ENCODE results near the gene CD82.

Gene CD82

DNA sequence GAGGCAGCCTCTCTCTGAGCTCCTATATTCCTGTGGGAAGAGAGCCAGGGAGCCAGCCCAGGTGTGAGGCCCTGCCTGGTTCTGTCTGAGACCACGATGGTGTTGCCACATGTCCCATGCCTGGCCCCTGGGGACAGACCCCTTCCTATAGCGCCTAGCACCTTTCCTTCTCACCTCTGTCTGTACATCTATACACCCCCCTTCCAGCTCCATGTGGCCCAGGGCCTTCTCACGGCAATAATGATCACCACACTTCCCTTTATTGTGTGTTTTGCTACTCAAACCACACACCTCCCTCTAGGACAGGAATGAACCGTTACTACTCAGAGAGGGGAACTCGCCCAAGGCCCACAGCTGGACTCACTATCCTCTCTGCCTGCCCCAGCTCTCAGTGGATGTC lies 12.8 kb downstream of the CD82 start:
- DNase-seq = no peak

- DNase-seq = no peak
Observed at GRCh38 chr11:44579302-44579761, 13.9 kb downstream of the CD82 start.

- no peak for DNase-seq
Observed at GRCh38 chr11:44580701-44581100, 15.2 kb downstream of the CD82 start.

GRCh38 chr11:44581246-44581645 lies 15.8 kb downstream of the CD82 start:
- DNase-seq = no peak

GRCh38 chr11:44582641-44583352 lies 17.3 kb downstream of the CD82 start:
- no peak for DNase-seq

DNA sequence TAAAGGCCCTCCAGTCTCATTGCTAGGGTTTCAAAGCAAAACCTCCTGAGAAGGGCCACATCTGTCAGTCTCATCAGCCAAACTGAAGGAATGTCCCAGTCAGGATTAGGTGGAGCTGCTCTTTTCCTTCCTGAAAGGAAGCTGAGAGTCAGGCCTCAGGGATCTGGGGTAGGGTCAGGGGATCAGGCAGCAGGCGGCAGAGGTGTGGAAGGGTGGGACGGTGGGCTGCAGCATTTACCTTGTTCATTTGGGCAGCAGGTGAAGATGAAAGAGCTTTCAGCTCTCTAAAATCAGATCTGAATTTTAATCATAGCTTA lies 17.8 kb downstream of the CD82 start:
- DNase-seq = no peak

GRCh38 chr11:44585421-44585820 lies 20.0 kb downstream of the CD82 start:
- no peak for DNase-seq

DNA sequence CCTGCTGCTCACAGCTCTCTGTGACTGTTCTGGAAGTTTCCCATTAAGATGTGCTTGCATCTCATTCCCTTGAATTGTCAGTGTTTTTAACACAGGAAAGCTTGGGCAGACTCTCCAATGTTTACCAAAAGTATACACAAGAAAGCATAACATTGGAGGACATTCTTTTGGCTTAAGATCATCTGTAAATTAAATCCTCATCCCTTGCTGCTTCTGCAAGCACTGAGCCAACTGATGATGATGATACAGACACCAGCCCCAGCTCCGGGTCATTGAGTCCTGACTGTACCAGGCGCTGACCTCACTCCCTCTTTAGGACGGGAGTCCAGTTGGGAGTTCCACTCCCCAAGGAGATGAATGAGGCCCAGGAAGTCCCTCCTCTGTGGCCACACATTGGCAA lies 23.8 kb downstream of the CD82 start:
- DNase-seq = no peak

DNA sequence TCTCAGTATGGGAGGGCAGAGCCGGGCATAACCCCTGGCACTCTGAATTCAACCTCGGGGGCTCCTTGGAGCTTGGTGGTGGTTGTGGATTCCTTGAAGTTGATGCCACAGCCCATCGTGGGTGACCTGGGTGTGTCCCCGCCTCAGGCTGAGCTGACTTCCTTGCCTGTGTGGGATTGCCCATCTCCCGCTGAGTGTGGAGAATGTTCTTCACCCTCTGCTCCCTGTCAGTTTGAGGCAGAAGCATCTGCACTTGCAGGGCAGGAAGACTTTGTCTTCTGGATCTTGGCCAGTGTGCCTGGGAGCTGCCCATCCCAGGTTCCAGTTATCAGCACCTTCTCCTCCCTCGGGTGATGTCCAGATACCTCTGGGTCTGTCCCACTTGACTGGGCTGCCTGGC lies 25.3 kb downstream of the CD82 start:
- DNase-seq = no peak

GRCh38 chr11:44591557-44591956 lies 26.1 kb downstream of the CD82 start:
- no peak for DNase-seq

- DNase-seq = no peak
Observed at GRCh38 chr11:44592125-44592940, 26.9 kb downstream of the CD82 start.

- DNase-seq = no peak
Observed at GRCh38 chr11:44593251-44593650, 27.8 kb downstream of the CD82 start.

DNA sequence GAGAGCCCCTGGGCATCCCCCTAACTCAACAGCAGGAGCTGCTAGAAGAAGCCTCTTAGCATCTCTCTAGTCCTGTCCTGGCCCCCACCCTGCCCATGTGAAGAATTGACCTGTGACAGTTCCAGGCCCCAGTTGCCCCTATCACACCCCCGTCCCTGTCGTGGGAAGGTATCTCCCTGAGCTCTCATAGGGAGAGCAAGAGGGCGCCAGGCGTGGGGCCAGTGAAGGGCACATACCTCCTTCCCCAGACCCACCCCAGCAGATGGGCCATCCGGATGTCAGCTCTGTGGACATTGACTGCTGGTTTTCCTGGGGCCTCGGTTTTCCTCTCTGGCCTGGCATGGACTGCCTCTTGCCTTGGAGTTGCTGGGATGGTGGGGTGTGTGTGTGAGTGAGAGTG lies 29.5 kb downstream of the CD82 start:
- DNase-seq = no peak

GRCh38 chr11:44595964-44596381 lies 30.5 kb downstream of the CD82 start:
- no peak for DNase-seq

DNA sequence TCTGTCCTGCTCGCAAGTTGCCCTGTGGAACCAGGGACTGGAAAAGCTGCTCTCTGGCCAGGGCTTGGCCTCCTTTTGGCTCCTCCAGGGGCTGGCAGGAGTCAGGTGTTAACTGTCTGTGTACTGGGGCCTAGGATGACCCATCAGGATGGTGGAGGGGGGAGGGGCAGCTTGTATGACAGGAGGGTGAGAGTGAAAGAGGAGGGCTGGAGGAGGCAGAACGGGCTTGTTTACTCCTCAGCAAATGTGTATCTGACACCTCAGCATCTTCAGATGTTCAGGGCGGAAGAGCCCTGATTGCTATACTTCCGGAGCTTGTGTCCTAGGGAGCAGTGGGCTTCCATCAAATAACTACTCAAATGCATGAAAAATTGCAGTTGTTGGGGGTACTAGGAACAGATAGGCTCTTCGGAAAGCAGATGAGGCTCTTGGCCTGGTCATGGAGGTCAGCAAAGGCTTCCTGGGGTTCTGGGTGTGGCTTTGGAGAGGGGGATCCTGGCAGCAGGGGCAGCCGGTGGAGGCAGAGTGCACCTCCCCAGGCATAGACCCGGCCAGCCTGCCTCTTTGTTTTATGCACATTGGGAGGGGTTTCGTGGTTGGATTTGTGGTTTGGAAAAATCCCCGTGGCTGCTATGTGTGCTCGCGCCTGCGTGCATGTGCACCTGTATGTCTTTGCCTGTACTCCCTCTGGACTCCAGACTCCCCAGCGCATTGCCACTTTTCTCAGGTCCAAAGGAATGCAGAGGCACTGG lies 31.2 kb downstream of the CD82 start:
- peak; percentile 65 for DNase-seq

GRCh38 chr11:44597358-44598012 lies 32.0 kb downstream of the CD82 start:
- DNase-seq = no peak

DNA sequence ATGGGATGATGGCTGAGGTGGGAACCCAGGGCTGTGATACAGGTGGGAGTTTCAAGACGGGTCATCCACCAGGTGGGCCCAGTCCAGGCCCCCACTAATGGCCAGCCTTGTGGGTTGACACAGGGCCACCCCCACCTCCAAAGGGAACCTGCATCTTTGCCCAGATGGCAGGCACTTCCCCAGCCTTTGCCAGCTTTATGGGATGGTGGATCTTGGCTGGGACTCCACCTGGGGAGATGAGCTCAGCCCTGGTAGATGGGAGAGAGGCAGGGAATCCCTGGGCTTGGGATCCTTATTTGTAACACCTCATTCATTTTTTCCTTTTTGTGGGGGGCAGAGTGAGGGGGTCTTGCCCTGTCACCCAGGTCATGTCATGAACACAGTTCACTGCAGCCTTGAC lies 33.4 kb downstream of the CD82 start:
- DNase-seq = no peak

DNA sequence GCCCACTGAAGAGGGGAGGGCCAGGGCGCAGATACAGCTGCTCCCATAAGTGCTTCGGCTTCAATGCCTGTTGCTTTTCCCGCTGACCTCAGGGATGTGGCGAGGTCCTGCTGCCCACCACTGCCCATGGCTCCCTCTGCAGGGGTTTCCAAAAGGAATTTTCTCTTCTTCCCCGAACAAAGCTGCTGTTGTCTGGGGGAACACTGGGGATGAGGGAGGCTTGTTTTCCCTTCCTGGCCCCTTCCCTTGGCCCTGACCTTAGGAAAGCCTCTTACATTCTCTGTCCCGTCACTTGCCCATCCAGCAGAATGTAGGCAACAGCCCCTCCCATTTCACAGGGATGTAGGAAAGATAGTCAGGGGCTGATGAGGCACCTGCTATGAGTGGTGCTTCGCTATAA lies 34.8 kb downstream of the CD82 start:
- no peak for DNase-seq

DNA sequence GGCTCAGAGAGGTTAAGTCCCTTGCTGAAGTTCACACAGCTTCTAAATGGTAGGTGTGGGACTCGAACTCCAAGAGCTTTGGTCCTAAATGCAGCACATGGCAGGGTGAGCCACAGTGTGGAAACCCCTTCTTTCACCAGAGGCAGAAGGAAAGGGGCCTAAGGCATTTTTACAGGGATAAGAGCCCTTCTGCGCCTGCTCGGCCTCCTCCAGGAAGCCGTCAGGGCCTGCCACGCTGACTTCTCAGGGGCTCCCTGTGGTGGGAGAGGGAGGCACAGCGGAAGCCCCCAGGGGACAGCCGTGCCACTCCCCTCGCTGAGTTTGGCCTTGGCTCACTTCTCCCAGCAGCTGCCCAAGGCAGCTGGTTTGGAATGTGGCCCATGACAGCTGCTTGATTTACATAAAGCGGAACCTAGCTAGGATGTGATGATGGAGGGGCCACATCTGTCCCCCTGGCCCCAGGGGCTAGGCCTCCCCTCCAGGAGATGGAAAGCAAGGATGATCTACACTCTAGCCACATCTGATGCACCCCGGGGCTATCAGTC lies 35.4 kb downstream of the CD82 start:
- no peak for DNase-seq

DNA sequence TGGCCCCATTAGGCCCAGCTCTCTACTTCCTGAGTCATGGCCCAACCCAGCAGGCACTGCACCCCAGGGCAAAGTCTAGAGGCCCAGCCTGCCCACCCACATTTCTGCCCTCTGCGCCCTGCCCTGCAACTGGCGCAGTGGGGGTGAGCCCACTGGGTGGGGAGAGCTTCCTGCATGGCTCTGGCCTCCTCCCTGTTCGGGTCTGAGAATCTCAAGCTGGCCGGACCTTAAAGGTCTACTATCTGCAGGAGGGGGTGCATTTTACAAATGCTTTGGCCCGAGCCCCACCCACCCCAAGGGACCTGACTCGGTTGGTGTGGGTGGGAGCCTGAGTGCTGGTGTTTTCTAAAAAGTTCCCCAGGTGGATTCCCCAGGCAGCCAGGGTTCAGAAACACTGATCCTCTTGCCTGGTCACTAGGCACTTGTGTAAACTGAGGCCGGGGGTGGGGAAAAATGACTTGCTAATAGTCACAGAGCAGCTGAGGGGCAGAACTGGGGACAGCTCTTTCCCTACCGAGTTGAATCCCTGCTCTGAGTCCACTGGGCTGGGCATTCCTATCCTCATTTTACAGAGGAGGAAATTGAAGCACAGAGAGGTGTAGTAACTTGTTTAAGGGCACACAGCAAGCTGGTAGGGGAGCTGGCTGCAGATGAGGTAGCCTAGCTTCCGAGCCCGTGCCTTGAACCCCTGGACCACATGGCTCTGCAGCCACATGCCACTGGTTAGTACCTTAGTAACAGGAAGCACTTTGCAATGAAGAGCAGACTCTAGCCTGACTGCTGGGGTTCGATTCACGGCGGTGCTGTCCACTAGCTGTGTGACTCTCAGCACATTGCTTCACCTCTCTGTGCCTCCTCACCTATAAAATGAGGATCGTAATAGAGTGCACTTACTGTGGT lies 36.3 kb downstream of the CD82 start:
- no peak for DNase-seq

- DNase-seq = no peak
Observed at GRCh38 chr11:44602891-44603310, 37.4 kb downstream of the CD82 start.

DNA sequence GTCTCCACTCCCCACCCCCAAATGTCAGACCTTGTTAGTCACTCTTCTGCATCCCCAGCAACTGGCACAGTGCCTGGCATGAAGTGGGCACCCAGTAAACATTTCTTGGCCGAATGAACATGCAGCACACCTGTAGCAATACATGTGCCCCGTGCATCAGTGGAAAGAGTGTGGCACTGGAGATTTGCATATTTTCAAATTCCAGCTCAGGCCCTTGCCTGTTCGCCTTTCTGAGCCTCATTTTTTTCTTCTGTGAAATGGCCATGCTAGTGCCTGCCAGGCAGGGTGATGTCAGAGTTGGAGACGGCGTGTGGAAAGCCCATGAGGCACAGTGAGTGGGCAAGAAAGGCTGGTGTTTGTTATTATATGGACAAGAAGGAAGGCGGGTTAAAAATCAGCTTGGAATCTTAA lies 38.7 kb downstream of the CD82 start:
- no peak for DNase-seq
